CD14-positive monocyte (primary cell): ENCODE measurements around the gene IL31. TPM values are rescaled to one million over a fixed set of nuclear protein-coding genes. Genes with fewer than 3 reads are reported as not detected.

Source experiments
- DNase-seq, 3 donors: peaks; one replicate each; pipeline ENCODE4 v3.0.0-alpha.2; 2011 to 2022
- H2AFZ ChIP-seq: 2 replicates; pipeline ENCODE4 v1.6.0; 2012; ENCODE audit warnings: mild to moderate bottlenecking, low read depth, low read length, inconsistent platforms; ENCODE audit not compliant: insufficient read depth, poor library complexity, severe bottlenecking
- H3K27ac ChIP-seq, 2 donors: 1 replicate in 1 of 2; 2 replicates in 1 of 2; pipeline ENCODE4 v1.5.1; 2012 to 2013; ENCODE audit warnings: low read length in 2 of 2, control low read depth in 1 of 2, inconsistent platforms in 1 of 2, low read depth in 1 of 2, mild to moderate bottlenecking in 1 of 2
- H3K27me3 ChIP-seq, 2 donors: one replicate each; pipeline versions ENCODE4 v1.6.0 to v1.6.1; 2011 to 2013; ENCODE audit warnings: low read length in 2 of 2; ENCODE audit not compliant: control insufficient read depth in 2 of 2, insufficient read depth in 2 of 2
- H3K36me3 ChIP-seq, 2 donors: replicated peaks in 1 of 2; 1 replicate in 1 of 2; 2 replicates in 1 of 2; pipeline versions ENCODE4 v1.5.1 to v1.6.1; 2012 to 2013; ENCODE audit warnings: low read length in 2 of 2, control low read depth in 1 of 2, inconsistent platforms in 1 of 2, mild to moderate bottlenecking in 1 of 2; ENCODE audit not compliant: insufficient read depth in 2 of 2, control insufficient read depth in 1 of 2
- H3K4me1 ChIP-seq, 2 donors: 1 replicate in 1 of 2; 2 replicates in 1 of 2; pipeline versions ENCODE4 v1.5.1 to v1.6.1; 2012 to 2013; ENCODE audit warnings: low read length in 2 of 2, control low read depth in 1 of 2, inconsistent platforms in 1 of 2, mild to moderate bottlenecking in 1 of 2, moderate library complexity in 1 of 2; ENCODE audit not compliant: insufficient read depth in 2 of 2, control insufficient read depth in 1 of 2
- H3K4me2 ChIP-seq: replicated peaks from 2 replicates; pipeline ENCODE3; 2012; ENCODE audit warnings: low read length, moderate library complexity, mild to moderate bottlenecking; ENCODE audit not compliant: poor library complexity, severe bottlenecking; ENCODE audit errors: extremely low read depth
- H3K4me3 ChIP-seq, 3 experiments: fragments of 200-600 bp in 1 of 3; sonication (generic) in 1 of 3; replicated peaks in 1 of 3; 1 replicate in 2 of 3; 2 replicates in 1 of 3; pipeline ENCODE4 v1.5.1; 2011 to 2013; ENCODE audit warnings: low read length in 3 of 3, mild to moderate bottlenecking in 3 of 3, control low read depth in 2 of 3, low read depth in 2 of 3, inconsistent platforms in 1 of 3, moderate library complexity in 1 of 3
- H3K79me2 ChIP-seq: 2 replicates; pipeline ENCODE4 v1.6.0; 2012; ENCODE audit warnings: mild to moderate bottlenecking, control low read depth, inconsistent platforms, low read length, moderate library complexity; ENCODE audit not compliant: insufficient read depth
- H3K9ac ChIP-seq: 2 replicates; pipeline ENCODE4 v1.6.0; 2017; ENCODE audit warnings: low read length, mild to moderate bottlenecking; ENCODE audit not compliant: insufficient read depth, poor library complexity, severe bottlenecking
- H3K9me3 ChIP-seq, 2 donors: replicated peaks in 1 of 2; 1 replicate in 1 of 2; 2 replicates in 1 of 2; pipeline versions ENCODE4 v1.5.1 to v1.6.1; 2012 to 2013; ENCODE audit warnings: low read length in 2 of 2, control low read depth in 1 of 2; ENCODE audit not compliant: control insufficient read depth in 1 of 2, insufficient read depth in 1 of 2
- H4K20me1 ChIP-seq: 2 replicates; pipeline ENCODE4 v1.6.0; 2012; ENCODE audit warnings: mild to moderate bottlenecking, low read length, control low read depth, moderate library complexity; ENCODE audit not compliant: insufficient read depth
- H3K27ac Mint-ChIP-seq, 7 donors: one replicate each; pipeline ENCODE4 v1.8.0; 2020; ENCODE audit warnings: mild to moderate bottlenecking in 7 of 7, mixed read lengths in 7 of 7, moderate library complexity in 6 of 7, inconsistent platforms in 2 of 7
- H3K27me3 Mint-ChIP-seq, 3 donors: one replicate each; pipeline ENCODE4 v1.8.0; 2021 to 2022; ENCODE audit warnings: low read depth in 3 of 3, mild to moderate bottlenecking in 3 of 3, mixed read lengths in 3 of 3, moderate library complexity in 3 of 3, inconsistent platforms in 1 of 3
- H3K36me3 Mint-ChIP-seq, 2 donors: one replicate each; pipeline ENCODE4 v1.8.0; 2020; ENCODE audit warnings: mixed read lengths in 2 of 2, inconsistent platforms in 1 of 2, mild to moderate bottlenecking in 1 of 2
- H3K4me1 Mint-ChIP-seq: one replicate; pipeline ENCODE4 v1.8.0; 2020; ENCODE audit warnings: mild to moderate bottlenecking, mixed read lengths
- H3K4me3 Mint-ChIP-seq, 2 donors: one replicate each; pipeline ENCODE4 v1.8.0; 2020; ENCODE audit warnings: mild to moderate bottlenecking in 2 of 2, mixed read lengths in 2 of 2, moderate library complexity in 1 of 2
- H3K9me3 Mint-ChIP-seq, 7 donors: one replicate each; pipeline ENCODE4 v1.8.0; 2020 to 2022; ENCODE audit warnings: mixed read lengths in 7 of 7, mild to moderate bottlenecking in 6 of 7, moderate library complexity in 6 of 7, inconsistent platforms in 2 of 7
- CTCF ChIP-seq: fragments of 200-600 bp; IDR thresholded peaks from one replicate; pipeline ENCODE4 v1.8.0; 2022; ENCODE audit warnings: antibody characterized with exemption, mild to moderate bottlenecking
- WGBS: methylation state at CpG from one replicate; pipeline ENCODE4 v1.1.5; 2013; ENCODE audit warnings: missing lambda C conversion rate; ENCODE audit not compliant: insufficient coverage; 5-methylcytosine and 5-hydroxymethylcytosine counted together
- intact Hi-C, 2 donors: fragments of 100-400 bp; cut with micrococcal nuclease; formaldehyde crosslinking; loops; one replicate each; pipeline versions ENCODE4 v1.15.0 to v1.15.1; 2023
- polyA plus RNA-seq, 3 donors: library from polyadenylated mRNA; depleted of rRNA in 1 of 3; unstranded in 2 of 3; stranded (reverse) in 1 of 3; fragments of 300-500 nt in 2 of 3; fragments of >200 nt in 1 of 3; fragmentation: Illumina TruSeq in 2 of 3; gene quantifications; 1 replicate in 2 of 3; 2 replicates in 1 of 3; pipeline ENCODE4 v1.2.3, GENCODE V29; 2012 to 2021

IL31 gene
- polyA plus RNA-seq, 3 donors = not detected

GRCh38 chr12:122206111-122206881 lies 32.3 kb upstream of the IL31 start:
- intact Hi-C loops = no loop called here
- Histone ChIP-seq H3K79me2 (no peaks in the 10 kb centered on the region), H3K4me3 (no peak overlapping the region), H3K36me3 (peaks cover 38 to 46% of the 10 kb centered on the region in 2 donors), H3K27ac (no peak overlapping the region), H2AFZ (no peak overlapping the region), H3K4me2 (no peak overlapping the region), H4K20me1 (peaks cover 12% of the 10 kb centered on the region), H3K9me3 (peaks cover 0 to 19% of the 10 kb centered on the region in 2 donors), H3K27me3 (peaks cover 23 to 46% of the 10 kb centered on the region in 2 donors), H3K9ac (no peak overlapping the region), H3K4me1 (peaks cover 12 to 26% of the 10 kb centered on the region in 2 donors)
- peaks cover 0 to 18% (median 8%) of the 10 kb centered on the region in 7 donors for H3K9me3 Mint-ChIP-seq
- DNase-seq = no peak
- 79% methylated on average over 24 of the region's 27 CpGs for WGBS
- no peak for TF ChIP-seq CTCF
- H3K36me3 Mint-ChIP-seq = peaks cover 34 to 46% of the 10 kb centered on the region in 2 donors
- H3K27ac Mint-ChIP-seq = no peak overlapping the region
- peaks cover 35 to 48% (median 44%) of the 10 kb centered on the region in 3 donors for H3K27me3 Mint-ChIP-seq
- H3K4me3 Mint-ChIP-seq = peak overlapping the region in 1 of 2 donors; percentile 83
- peaks cover 18% of the 10 kb centered on the region for H3K4me1 Mint-ChIP-seq

GRCh38 chr12:122205053-122205925 lies 31.3 kb upstream of the IL31 start:
- Mint-ChIP-seq H3K4me1 (peaks cover 18% of the 10 kb centered on the region), H3K27me3 (peaks cover 37 to 56% (median 48%) of the 10 kb centered on the region in 3 donors), H3K9me3 (peaks cover 0 to 18% (median 8%) of the 10 kb centered on the region in 7 donors), H3K27ac (peak overlapping the region in 2 of 7 donors; percentile 8 to 15), H3K36me3 (peaks cover 31 to 38% of the 10 kb centered on the region in 2 donors), H3K4me3 (peak overlapping the region; percentile 43 to 83)
- Histone ChIP-seq H3K27me3 (peaks cover 23 to 48% of the 10 kb centered on the region in 2 donors), H3K4me3 (no peak overlapping the region), H3K27ac (no peak overlapping the region), H3K79me2 (no peaks in the 10 kb centered on the region), H4K20me1 (peaks cover 12% of the 10 kb centered on the region), H3K9me3 (peaks cover 0 to 19% of the 10 kb centered on the region in 2 donors), H3K4me1 (peaks cover 12 to 26% of the 10 kb centered on the region in 2 donors), H2AFZ (no peak overlapping the region), H3K36me3 (peaks cover 29 to 36% of the 10 kb centered on the region in 2 donors), H3K9ac (no peak overlapping the region), H3K4me2 (no peak overlapping the region)
- intact Hi-C loops = no loop called here
- WGBS = 56% methylated on average over 21 of the region's 23 CpGs
- no peak for TF ChIP-seq CTCF
- DNase-seq = no peak
